Gastrocnemius medialis (tissue), 4 donors: ENCODE data around the gene OXCT1.

Source experiments
- POLR2A ChIP-seq, 2 donors: fragments of 450-650 bp; IDR thresholded peaks; one replicate each; pipeline ENCODE4 v1.6.1; 2017; ENCODE audit warnings: antibody characterized with exemption in 2 of 2, mild to moderate bottlenecking in 2 of 2, moderate library complexity in 2 of 2
- TF ChIP-seq, protein P1 (sequence below), 5 experiments: fragments of 450-650 bp in 3 of 5; fragments of 200-600 bp in 2 of 5; sonication (generic) in 2 of 5; IDR thresholded peaks in 4 of 5; conservative IDR thresholded peaks in 1 of 5; 1 replicate in 4 of 5; 2 replicates in 1 of 5; pipeline ENCODE4 v1.5.1; 2016 to 2019; ENCODE audit warnings: antibody characterized with exemption in 5 of 5, mild to moderate bottlenecking in 3 of 5, moderate library complexity in 3 of 5

- TF ChIP-seq, protein P1, sequence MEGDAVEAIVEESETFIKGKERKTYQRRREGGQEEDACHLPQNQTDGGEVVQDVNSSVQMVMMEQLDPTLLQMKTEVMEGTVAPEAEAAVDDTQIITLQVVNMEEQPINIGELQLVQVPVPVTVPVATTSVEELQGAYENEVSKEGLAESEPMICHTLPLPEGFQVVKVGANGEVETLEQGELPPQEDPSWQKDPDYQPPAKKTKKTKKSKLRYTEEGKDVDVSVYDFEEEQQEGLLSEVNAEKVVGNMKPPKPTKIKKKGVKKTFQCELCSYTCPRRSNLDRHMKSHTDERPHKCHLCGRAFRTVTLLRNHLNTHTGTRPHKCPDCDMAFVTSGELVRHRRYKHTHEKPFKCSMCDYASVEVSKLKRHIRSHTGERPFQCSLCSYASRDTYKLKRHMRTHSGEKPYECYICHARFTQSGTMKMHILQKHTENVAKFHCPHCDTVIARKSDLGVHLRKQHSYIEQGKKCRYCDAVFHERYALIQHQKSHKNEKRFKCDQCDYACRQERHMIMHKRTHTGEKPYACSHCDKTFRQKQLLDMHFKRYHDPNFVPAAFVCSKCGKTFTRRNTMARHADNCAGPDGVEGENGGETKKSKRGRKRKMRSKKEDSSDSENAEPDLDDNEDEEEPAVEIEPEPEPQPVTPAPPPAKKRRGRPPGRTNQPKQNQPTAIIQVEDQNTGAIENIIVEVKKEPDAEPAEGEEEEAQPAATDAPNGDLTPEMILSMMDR (IDR thresholded peaks at IDR 0.05 in 4 of 5, conservative IDR thresholded peaks at IDR 0.05 in 1 of 5): no peak
- TF ChIP-seq POLR2A (IDR thresholded peaks at IDR 0.05): peak in 1 of 2 donors; percentile 22
These were observed 34.6 kb downstream of the OXCT1 start for GRCh38 chr5:41835645-41836044.
